CD4-positive, alpha-beta T cell (primary cell): ENCODE data around the gene NLRP5. TPM values are rescaled to one million over a fixed set of nuclear protein-coding genes. Genes with fewer than 3 reads are reported as not detected.

ENCODE experiments used
- ATAC-seq: fragments of 200-7000 bp; cut with Tn5 transposase; one replicate; pipeline ENCODE4 v1.10.0; 2022; ENCODE audit warnings: mild to moderate bottlenecking; ENCODE audit not compliant: poor library complexity
- CTCF ChIA-PET: fragments of 350-600 bp; sonication (Branson Sonifier 250); formaldehyde crosslinking; loops from one replicate; lab custom pipeline; 2021; ENCODE audit warnings: antibody characterized with exemption, inconsistent platforms; lab: Charles Lee
- POLR2A ChIA-PET: fragments of 350-600 bp; sonication (Branson Sonifier 250); formaldehyde crosslinking; loops from one replicate; lab custom pipeline; 2021; ENCODE audit warnings: antibody characterized with exemption, inconsistent platforms; lab: Charles Lee
- DNase-seq, 14 experiments: peaks; one replicate each; pipeline ENCODE4 v3.0.0-alpha.2; 2013 to 2020; ENCODE audit warnings: mixed read lengths in 2 of 14
- H3K27ac ChIP-seq, 2 donors: one replicate each; pipeline versions ENCODE4 v1.5.1 to v1.7.0; 2013; ENCODE audit warnings: low read length in 2 of 2, low read depth in 1 of 2, mild to moderate bottlenecking in 1 of 2
- H3K27me3 ChIP-seq, 2 experiments: 1 replicate in 1 of 2; 2 replicates in 1 of 2; pipeline versions ENCODE4 v1.6.1 to v1.7.0; 2013; ENCODE audit warnings: low read length in 2 of 2, control low read depth in 1 of 2, mild to moderate bottlenecking in 1 of 2, moderate library complexity in 1 of 2; ENCODE audit not compliant: insufficient read depth in 2 of 2, control insufficient read depth in 1 of 2
- H3K36me3 ChIP-seq: one replicate; pipeline ENCODE4 v1.6.1; 2013; ENCODE audit warnings: low read length, control low read depth; ENCODE audit not compliant: insufficient read depth
- H3K4me1 ChIP-seq: one replicate; pipeline ENCODE4 v1.6.1; 2013; ENCODE audit warnings: low read length, control low read depth; ENCODE audit not compliant: insufficient read depth
- H3K4me3 ChIP-seq: one replicate; pipeline ENCODE4 v1.5.1; 2013; ENCODE audit warnings: mild to moderate bottlenecking, low read length, moderate library complexity
- H3K9me3 ChIP-seq, 2 experiments: 1 replicate in 1 of 2; 2 replicates in 1 of 2; pipeline versions ENCODE4 v1.6.1 to v1.7.0; 2013; ENCODE audit warnings: low read length in 2 of 2, mild to moderate bottlenecking in 2 of 2, control low read depth in 1 of 2, moderate library complexity in 1 of 2; ENCODE audit not compliant: control insufficient read depth in 1 of 2, insufficient read depth in 1 of 2
- H3K27ac Mint-ChIP-seq: one replicate; pipeline ENCODE4 v1.8.0; 2020; ENCODE audit warnings: mixed read lengths
- H3K27me3 Mint-ChIP-seq: one replicate; pipeline ENCODE4 v1.8.0; 2021; ENCODE audit warnings: mixed read lengths
- H3K36me3 Mint-ChIP-seq: one replicate; pipeline ENCODE4 v1.8.0; 2021; ENCODE audit warnings: low read depth, mixed read lengths
- H3K4me1 Mint-ChIP-seq: one replicate; pipeline ENCODE4 v1.8.0; 2021; ENCODE audit warnings: low read depth, mixed read lengths
- H3K4me3 Mint-ChIP-seq: one replicate; pipeline ENCODE4 v1.8.0; 2020; ENCODE audit warnings: mild to moderate bottlenecking, mixed read lengths
- H3K9me3 Mint-ChIP-seq: one replicate; pipeline ENCODE4 v1.8.0; 2020; ENCODE audit warnings: mixed read lengths
- CTCF ChIP-seq: fragments of 200-600 bp; IDR thresholded peaks from one replicate; pipeline ENCODE4 v1.8.0; 2022; ENCODE audit warnings: antibody characterized with exemption, mild to moderate bottlenecking
- intact Hi-C, 2 experiments: fragments of 100-400 bp; cut with DNase I in 1 of 2; cut with micrococcal nuclease in 1 of 2; formaldehyde crosslinking; loops; one replicate each; pipeline versions ENCODE4 v1.15.1 to v1.9.0; 2023 to 2025; cut with DNase I, micrococcal nuclease
- total RNA-seq, 174 experiments: library from RNA in 2 of 174; stranded (reverse) in 2 of 174; gene quantifications; one replicate each; pipeline ENCODE4 v1.2.3 and lab custom pipeline; 2021 to 2026

NLRP5 gene
- total RNA-seq, 2 experiments from 2014 or later = not detected

GRCh38 chr19:56101746-56102535, 115.4 kb downstream of the NLRP5 start:
- intact Hi-C loops = no loop called here
- peaks cover 22% of the 10 kb centered on the region for H3K4me1 ChIP-seq
- ChIA-PET CTCF (interaction anchor here (1.1 kb wide), 1 partner anchor 70 kb away, joined by 3 read pairs; no protein-coding TSS in a partner anchor), POLR2A (no interaction called here)
- H3K27me3 ChIP-seq = no peaks in the 10 kb centered on the region
- Mint-ChIP-seq H3K27me3 (no peaks in the 10 kb centered on the region), H3K9me3 (no peaks in the 10 kb centered on the region), H3K4me3 (no peak overlapping the region), H3K36me3 (peaks cover 25% of the 10 kb centered on the region), H3K4me1 (peaks cover 23% of the 10 kb centered on the region), H3K27ac (no peak overlapping the region)
- DNase-seq (no peak), ATAC-seq (no peak)
- H3K36me3 ChIP-seq = peaks cover 30% of the 10 kb centered on the region
- no peak overlapping the region for H3K4me3 ChIP-seq
- no peak for TF ChIP-seq CTCF
- H3K27ac ChIP-seq = no peak overlapping the region
- no peaks in the 10 kb centered on the region for H3K9me3 ChIP-seq

- CTCF ChIA-PET = no interaction called here
- Mint-ChIP-seq H3K27ac (no peak overlapping the region), H3K36me3 (peaks cover 22% of the 10 kb centered on the region), H3K4me1 (peaks cover 27% of the 10 kb centered on the region), H3K27me3 (no peaks in the 10 kb centered on the region), H3K4me3 (no peak overlapping the region), H3K9me3 (no peaks in the 10 kb centered on the region)
- ATAC-seq (no peak), DNase-seq (no peak)
- Histone ChIP-seq H3K36me3 (peaks cover 31% of the 10 kb centered on the region), H3K4me3 (no peak overlapping the region), H3K9me3 (no peaks in the 10 kb centered on the region), H3K4me1 (peaks cover 30% of the 10 kb centered on the region), H3K27ac (no peak overlapping the region), H3K27me3 (no peaks in the 10 kb centered on the region)
- no peak for TF ChIP-seq CTCF
- intact Hi-C loops = no loop called here
- POLR2A ChIA-PET = no interaction called here
Measured at GRCh38 chr19:56103027-56103614, 116.5 kb downstream of the NLRP5 start.

- no peak overlapping the region for H3K27ac Mint-ChIP-seq
- H3K4me3 Mint-ChIP-seq = no peak overlapping the region
- DNase-seq = no peak
- ChIA-PET POLR2A (no interaction called here), CTCF (interaction anchor here (1.0 to 1.4 kb wide), 4 partner anchors 67 to 150 kb away, joined by 3 to 8 read pairs (median 4); no protein-coding TSS in a partner anchor)
- no peaks in the 10 kb centered on the region for H3K27me3 Mint-ChIP-seq
- no peaks in the 10 kb centered on the region for H3K9me3 ChIP-seq
- peaks cover 35% of the 10 kb centered on the region for H3K36me3 ChIP-seq
- H3K9me3 Mint-ChIP-seq = no peaks in the 10 kb centered on the region
- H3K36me3 Mint-ChIP-seq = peaks cover 18% of the 10 kb centered on the region
- H3K4me3 ChIP-seq = no peak overlapping the region
- H3K4me1 Mint-ChIP-seq = peaks cover 33% of the 10 kb centered on the region
- intact Hi-C loops = no loop called here
- ATAC-seq = no peak
- peaks cover 41% of the 10 kb centered on the region for H3K4me1 ChIP-seq
- no peak for TF ChIP-seq CTCF
- no peak overlapping the region for H3K27ac ChIP-seq
- no peaks in the 10 kb centered on the region for H3K27me3 ChIP-seq
Measured at GRCh38 chr19:56104423-56104822, 117.8 kb downstream of the NLRP5 start.
